SU-DHL-6 (cell line): ENCODE data around the gene PRICKLE2.

Experiments used
- EZH2phosphoT487 ChIP-seq: fragments of 200-600 bp; sonication (generic), shearing (Covaris generic); conservative IDR thresholded peaks from 2 replicates; pipeline ENCODE4 v1.6.1; 2018; ENCODE audit warnings: mild to moderate bottlenecking, antibody characterized with exemption, low read length, moderate library complexity, mixed read lengths
- TF ChIP-seq, protein P1 (sequence below): fragments of 200-600 bp; sonication (generic); IDR thresholded peaks from one replicate; pipeline ENCODE4 v1.5.1; 2017; ENCODE audit warnings: antibody characterized with exemption, mild to moderate bottlenecking, low read length, moderate library complexity; ENCODE audit not compliant: insufficient read depth, poor library complexity, severe bottlenecking

DNA sequence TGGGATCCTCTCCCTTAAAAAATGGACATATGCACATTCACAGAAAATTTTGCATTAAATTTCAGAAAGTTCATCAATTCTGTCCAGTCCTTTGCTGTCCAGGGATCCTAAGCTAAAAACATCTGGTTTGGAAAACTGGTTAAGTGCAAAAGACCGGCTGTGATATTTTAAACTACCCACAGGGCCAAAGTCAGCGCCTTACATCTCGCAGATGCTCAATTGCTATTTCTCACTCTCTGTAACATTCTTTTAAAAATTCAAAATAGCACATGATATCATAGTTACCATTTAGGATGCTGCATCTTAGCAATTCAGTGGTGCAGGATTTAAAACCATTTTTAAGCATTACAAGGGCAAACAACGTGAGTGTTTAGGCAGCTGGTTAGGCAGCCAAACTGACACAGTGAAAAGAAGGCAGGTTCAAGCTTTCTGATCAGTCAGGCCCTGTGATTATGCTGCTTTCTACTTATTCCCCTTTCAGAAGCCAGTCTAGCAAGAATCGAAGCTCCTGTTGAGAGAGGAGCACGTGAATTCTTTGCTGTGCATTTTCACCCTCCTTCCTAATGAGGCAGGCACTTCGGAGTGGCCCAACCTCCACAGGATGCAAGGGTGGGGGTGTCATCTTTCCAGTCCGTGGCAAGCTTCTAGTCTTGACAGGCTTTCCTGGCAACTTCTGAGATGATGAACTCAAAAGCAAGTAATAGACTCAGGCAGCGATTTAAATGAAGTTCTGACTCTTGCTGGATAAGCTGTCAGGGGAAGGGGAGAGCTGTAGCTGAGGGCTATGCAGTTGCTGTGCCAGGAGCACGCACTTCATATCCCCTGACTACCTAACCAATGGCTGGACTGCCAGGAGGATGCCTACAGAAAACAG lies 8.8 kb downstream of the PRICKLE2 start:
- TF ChIP-seq, protein P1, sequence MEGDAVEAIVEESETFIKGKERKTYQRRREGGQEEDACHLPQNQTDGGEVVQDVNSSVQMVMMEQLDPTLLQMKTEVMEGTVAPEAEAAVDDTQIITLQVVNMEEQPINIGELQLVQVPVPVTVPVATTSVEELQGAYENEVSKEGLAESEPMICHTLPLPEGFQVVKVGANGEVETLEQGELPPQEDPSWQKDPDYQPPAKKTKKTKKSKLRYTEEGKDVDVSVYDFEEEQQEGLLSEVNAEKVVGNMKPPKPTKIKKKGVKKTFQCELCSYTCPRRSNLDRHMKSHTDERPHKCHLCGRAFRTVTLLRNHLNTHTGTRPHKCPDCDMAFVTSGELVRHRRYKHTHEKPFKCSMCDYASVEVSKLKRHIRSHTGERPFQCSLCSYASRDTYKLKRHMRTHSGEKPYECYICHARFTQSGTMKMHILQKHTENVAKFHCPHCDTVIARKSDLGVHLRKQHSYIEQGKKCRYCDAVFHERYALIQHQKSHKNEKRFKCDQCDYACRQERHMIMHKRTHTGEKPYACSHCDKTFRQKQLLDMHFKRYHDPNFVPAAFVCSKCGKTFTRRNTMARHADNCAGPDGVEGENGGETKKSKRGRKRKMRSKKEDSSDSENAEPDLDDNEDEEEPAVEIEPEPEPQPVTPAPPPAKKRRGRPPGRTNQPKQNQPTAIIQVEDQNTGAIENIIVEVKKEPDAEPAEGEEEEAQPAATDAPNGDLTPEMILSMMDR: no peak
- TF ChIP-seq EZH2phosphoT487: no peak
